ENCODE data around the gene MLX. TPM values are rescaled to one million over a fixed set of nuclear protein-coding genes. Genes with fewer than 3 reads are reported as not detected.

The MLX gene
- total and polyA plus RNA-seq, 3 donors from 2014 or later, result 26.7 to 38.6 (median 27.6) TPM

- no peak for TF ChIP-seq CTCF (IDR thresholded peaks at IDR 0.05)
- TF ChIP-seq POLR2A (IDR thresholded peaks at IDR 0.05), result no peak
- 61 to 79% methylated on average over 1 of the region's 1 CpG for WGBS, 2 donors
- no peak for DNase-seq
- intact Hi-C loops (cut with DNase I; ENCODE audit: low total_unique reads), result no loop called here
- Histone ChIP-seq H3K9me3 (no peaks in the 10 kb centered on the region), H3K27ac (no peak overlapping the region), H3K4me3 (no peak overlapping the region), H3K27me3 (no peaks in the 10 kb centered on the region), H3K4me1 (no peaks in the 10 kb centered on the region), H3K36me3 (ENCODE audit: low read depth, missing control alignments) (no peaks in the 10 kb centered on the region)
These were observed 18.5 kb downstream of the MLX start for GRCh38 chr17:42585353-42585752.

- Histone ChIP-seq H3K27me3 (no peaks in the 10 kb centered on the region), H3K4me3 (no peak overlapping the region), H3K36me3 (ENCODE audit: low read depth, missing control alignments) (no peaks in the 10 kb centered on the region), H3K4me1 (no peaks in the 10 kb centered on the region), H3K9me3 (no peaks in the 10 kb centered on the region), H3K27ac (no peak overlapping the region)
- no peak for TF ChIP-seq CTCF (IDR thresholded peaks at IDR 0.05)
- TF ChIP-seq POLR2A (IDR thresholded peaks at IDR 0.05), result no peak
- intact Hi-C loops (cut with DNase I; ENCODE audit: low total_unique reads), result no loop called here
- DNase-seq, result no peak
- WGBS, 2 donors, result 73 to 79% methylated on average over 7 of the region's 7 CpGs
These were observed 19.8 kb downstream of the MLX start for GRCh38 chr17:42586514-42587230.

- H3K36me3 ChIP-seq (ENCODE audit: low read depth, missing control alignments), result no peaks in the 10 kb centered on the region
- TF ChIP-seq POLR2A (IDR thresholded peaks at IDR 0.05), result no peak
- no peak for TF ChIP-seq CTCF (IDR thresholded peaks at IDR 0.05)
- no peak overlapping the region for H3K27ac ChIP-seq
- no peak overlapping the region for H3K4me3 ChIP-seq
- H3K27me3 ChIP-seq, result no peaks in the 10 kb centered on the region
- H3K4me1 ChIP-seq, result no peaks in the 10 kb centered on the region
- DNase-seq, result no peak
- no peaks in the 10 kb centered on the region for H3K9me3 ChIP-seq
- intact Hi-C loops (cut with DNase I; ENCODE audit: low total_unique reads), result no loop called here
- WGBS, 2 donors, result 89 to 94% methylated on average over 2 of the region's 2 CpGs
These were observed 24.0 kb downstream of the MLX start for GRCh38 chr17:42590886-42591285.

DNA sequence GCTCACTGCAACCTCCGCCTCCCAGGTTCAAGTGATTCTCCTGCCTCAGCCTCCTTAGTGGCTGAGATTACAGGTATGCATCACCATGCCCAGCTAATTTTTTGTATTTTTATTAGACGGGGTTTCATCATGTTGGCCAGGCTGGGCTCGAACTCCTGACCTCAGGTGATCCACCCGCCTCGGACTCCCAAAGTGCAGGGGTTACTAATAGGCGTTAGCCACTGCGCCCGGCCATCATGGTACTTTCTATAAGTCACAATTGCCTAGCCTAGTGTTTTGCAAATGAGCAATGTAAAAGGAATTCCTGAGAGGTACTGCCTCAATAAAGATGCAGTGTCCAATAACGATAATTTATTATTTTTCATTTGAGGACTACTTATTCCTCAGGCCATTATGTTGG is 24.5 kb downstream of the MLX start:
- DNase-seq, result no peak
- Histone ChIP-seq H3K36me3 (ENCODE audit: low read depth, missing control alignments) (no peaks in the 10 kb centered on the region), H3K27me3 (no peaks in the 10 kb centered on the region), H3K4me1 (no peaks in the 10 kb centered on the region), H3K4me3 (no peak overlapping the region), H3K9me3 (no peaks in the 10 kb centered on the region), H3K27ac (no peak overlapping the region)
- intact Hi-C loops (cut with DNase I; ENCODE audit: low total_unique reads), result no loop called here
- TF ChIP-seq POLR2A (IDR thresholded peaks at IDR 0.05), result no peak
- TF ChIP-seq CTCF (IDR thresholded peaks at IDR 0.05), result no peak
- WGBS, 2 donors, result 92 to 94% methylated on average over 9 of the region's 9 CpGs

DNA sequence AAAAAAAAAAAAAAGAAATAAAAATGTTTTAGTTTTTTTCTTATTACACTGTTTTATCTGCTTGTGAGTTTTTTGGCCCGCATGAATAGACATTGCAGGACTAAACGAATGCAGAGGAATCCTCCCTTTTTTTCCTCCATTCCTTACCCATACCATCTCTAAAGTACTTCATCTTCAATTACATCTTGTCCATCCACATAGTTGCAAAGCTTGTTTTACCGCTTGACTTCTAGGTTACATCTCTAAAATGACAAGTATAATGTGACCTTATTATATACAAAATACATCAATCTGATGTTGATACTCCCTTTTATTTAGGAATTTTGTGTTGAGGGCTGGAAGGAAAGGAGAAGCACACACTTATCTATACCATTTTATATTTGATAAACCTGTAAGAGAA is 29.5 kb downstream of the MLX start:
- H3K27me3 ChIP-seq, result no peaks in the 10 kb centered on the region
- H3K9me3 ChIP-seq, result no peaks in the 10 kb centered on the region
- 49 to 71% methylated on average over 3 of the region's 3 CpGs for WGBS, 2 donors
- no peaks in the 10 kb centered on the region for H3K36me3 ChIP-seq (ENCODE audit: low read depth, missing control alignments)
- DNase-seq, result no peak
- intact Hi-C loops (cut with DNase I; ENCODE audit: low total_unique reads), result no loop called here
- no peak overlapping the region for H3K4me3 ChIP-seq
- H3K4me1 ChIP-seq, result no peaks in the 10 kb centered on the region
- no peak overlapping the region for H3K27ac ChIP-seq
- TF ChIP-seq CTCF (IDR thresholded peaks at IDR 0.05) (no peak), POLR2A (IDR thresholded peaks at IDR 0.05) (no peak)
